A549 (cell line): ENCODE measurements around the gene ZNF350. TPM values are rescaled to one million over a fixed set of nuclear protein-coding genes. Genes with fewer than 3 reads are reported as not detected.
A peak's percentile ranks its signal among the peaks of the same experiment; 100 is the strongest.
"Not testable (repeated sequence)": the region's sequence is repeated elsewhere in the genome, so short reads cannot be mapped to it uniquely, and the experiment has no call there.

Experiments used
- ATAC-seq, 2 experiments: fragments of 200-7000 bp in 1 of 2; fragments of >200 bp in 1 of 2; cut with Nextera tagmentation in 1 of 2; cut with Tn5 transposase in 1 of 2; 3 replicates each; pipeline versions ENCODE4 v1.8.0 to v1.9.1; 2018 to 2020; ENCODE audit warnings: mild to moderate bottlenecking in 1 of 2, moderate library complexity in 1 of 2
- CTCF ChIA-PET: fragments of 300-600 bp; sonication (Branson Sonifier 250); formaldehyde crosslinking; extraction: SDS; loops from one replicate; lab custom pipeline; 2021; ENCODE audit warnings: antibody characterized with exemption, inconsistent platforms; lab: Yijun Ruan, JAX
- POLR2A ChIA-PET: fragments of 350-600 bp; formaldehyde crosslinking; extraction: SDS; loops from one replicate; lab custom pipeline; 2021; ENCODE audit warnings: antibody characterized with exemption, inconsistent platforms; lab: Yijun Ruan, JAX
- DNase-seq, 2 experiments: peaks; one replicate each; pipeline versions ENCODE4 v3.0.0 to v3.0.0-alpha.2; 2011 to 2016; ENCODE audit warnings: low read depth in 1 of 2, low spot score in 1 of 2
- FAIRE-seq: peaks from 2 replicates; lab custom pipeline; 2011; peaks lifted over from hg19 to GRCh38; lab: Jason Lieb, UNC
- H3K27ac ChIP-seq, 2 experiments: fragments of >200 bp; sonication (Bioruptor Twin); formaldehyde crosslinking; 3 replicates each; pipeline ENCODE4 v1.5.1; 2016 to 2017
- H3K4me1 ChIP-seq: fragments of >200 bp; sonication (Bioruptor Twin); formaldehyde crosslinking; 3 replicates; pipeline ENCODE4 v1.6.1; 2016
- H3K4me2 ChIP-seq: fragments of >200 bp; sonication (Bioruptor Twin); formaldehyde crosslinking; 3 replicates; pipeline ENCODE4 v1.6.1; 2016
- H3K4me3 ChIP-seq: fragments of >200 bp; sonication (Bioruptor Twin); formaldehyde crosslinking; 3 replicates; pipeline ENCODE4 v1.5.1; 2016
- H3K9me3 ChIP-seq: fragments of >200 bp; sonication (Bioruptor Twin); formaldehyde crosslinking; 3 replicates; pipeline ENCODE4 v1.6.1; 2016
- BCL3 ChIP-seq: fragments of >200 bp; sonication (Bioruptor Twin); formaldehyde crosslinking; IDR thresholded peaks from 3 replicates; pipeline ENCODE4 v1.6.1; 2016
- BHLHE40 ChIP-seq: IDR thresholded peaks from 2 replicates; pipeline ENCODE4 v1.6.1; 2012; ENCODE audit warnings: low read depth, low read length, inconsistent platforms
- CEBPB ChIP-seq, 2 experiments: fragments of >200 bp in 1 of 2; sonication (Bioruptor Twin) in 1 of 2; formaldehyde crosslinking in 1 of 2; IDR thresholded peaks; 2 replicates each; pipeline ENCODE4 v1.6.1; 2012 to 2016
- CHD2 ChIP-seq: fragments of 150-350 bp; IDR thresholded peaks from 2 replicates; pipeline ENCODE4 v1.6.1; 2014; ENCODE audit warnings: low read length; ENCODE audit not compliant: partially characterized antibody
- E2F6 ChIP-seq: IDR thresholded peaks from 2 replicates; pipeline ENCODE4 v1.6.1; 2012; ENCODE audit warnings: low read depth, borderline replicate concordance
- EP300 ChIP-seq, 2 experiments: fragments of >200 bp; sonication (Bioruptor Twin); formaldehyde crosslinking; IDR thresholded peaks; 2 replicates in 1 of 2; 3 replicates in 1 of 2; pipeline ENCODE4 v1.6.1; 2016 to 2017
- FOSL2 ChIP-seq, 2 experiments: fragments of 450-650 bp in 1 of 2; fragments of >200 bp in 1 of 2; sonication (Bioruptor Twin) in 1 of 2; formaldehyde crosslinking; IDR thresholded peaks; 2 replicates each; pipeline versions ENCODE4 v1.5.0 to v1.6.1; 2016 to 2020; ENCODE audit warnings: mild to moderate bottlenecking in 1 of 2, moderate library complexity in 1 of 2
- GATA3 ChIP-seq: IDR thresholded peaks from 2 replicates; pipeline ENCODE4 v1.6.1; 2012; ENCODE audit warnings: borderline replicate concordance
- HES2 ChIP-seq: fragments of >200 bp; sonication (Bioruptor Twin); formaldehyde crosslinking; IDR thresholded peaks from 2 replicates; pipeline ENCODE4 v1.6.1; 2016
- HOXB13 ChIP-seq: fragments of 250-450 bp; sonication (Bioruptor Pico); IDR thresholded peaks from 2 replicates; pipeline ENCODE4 v1.5.0; 2020; ENCODE audit warnings: low read depth, mild to moderate bottlenecking, moderate library complexity
- HOXB5 ChIP-seq: fragments of 250-450 bp; sonication (Bioruptor Pico); IDR thresholded peaks from 2 replicates; pipeline ENCODE4 v1.5.0; 2020; ENCODE audit warnings: mild to moderate bottlenecking, moderate library complexity
- JUN ChIP-seq, 2 experiments: fragments of >200 bp; sonication (Bioruptor Twin); formaldehyde crosslinking; IDR thresholded peaks; 2 replicates in 1 of 2; 3 replicates in 1 of 2; pipeline ENCODE4 v1.6.1; 2016 to 2017
- KDM1A ChIP-seq: fragments of 200-600 bp; sonication (generic); IDR thresholded peaks from 2 replicates; pipeline ENCODE4 v1.6.1; 2016; ENCODE audit warnings: low read depth, mild to moderate bottlenecking
- KDM5A ChIP-seq: fragments of 200-600 bp; sonication (generic); IDR thresholded peaks from 2 replicates; pipeline ENCODE4 v1.6.1; 2016; ENCODE audit warnings: antibody characterized with exemption, mild to moderate bottlenecking
- MAX ChIP-seq: IDR thresholded peaks from 2 replicates; pipeline ENCODE4 v1.6.1; 2012
- PHF8 ChIP-seq: fragments of 200-600 bp; sonication (generic); IDR thresholded peaks from 2 replicates; pipeline ENCODE4 v1.6.1; 2016; ENCODE audit warnings: low read depth, mild to moderate bottlenecking, antibody characterized with exemption, moderate library complexity, borderline replicate concordance
- POLR2A ChIP-seq: IDR thresholded peaks from 2 replicates; pipeline ENCODE4 v1.6.1; 2012; ENCODE audit warnings: mild to moderate bottlenecking, low read length
- RCOR1 ChIP-seq: fragments of 150-350 bp; IDR thresholded peaks from 2 replicates; pipeline ENCODE4 v1.6.1; 2014; ENCODE audit warnings: antibody characterized with exemption, low read length, low read depth
- REST ChIP-seq: fragments of 200-600 bp; sonication (generic); IDR thresholded peaks from 2 replicates; pipeline ENCODE4 v1.6.1; 2016; ENCODE audit warnings: antibody characterized with exemption, mild to moderate bottlenecking, moderate library complexity
- SREBF2 ChIP-seq: fragments of 450-650 bp; IDR thresholded peaks from 2 replicates; pipeline ENCODE4 v1.6.1; 2014; ENCODE audit warnings: mild to moderate bottlenecking, moderate library complexity
- WGBS: methylation state at CpG from one replicate; pipeline ENCODE4 v1.1.6; 2017; ENCODE audit errors: missing lambda C conversion rate; 5-methylcytosine and 5-hydroxymethylcytosine counted together
- polyA plus RNA-seq, 4 experiments: library from polyadenylated mRNA; depleted of rRNA in 3 of 4; stranded (reverse); fragments of >200 nt; fragmentation: RNase III in 1 of 4; extraction: RNeasy Plus Mini Kit Qiagen cat#74134 plus additional on column Dnase treatment in 1 of 4; gene quantifications; 2 replicates in 3 of 4; 3 replicates in 1 of 4; pipeline ENCODE4 v1.2.3, GENCODE V29; 2011 to 2017

The ZNF350 gene
- polyA plus RNA-seq, 2 of the 4 experiments (the other 2 are of a cell fraction), result 6.0 to 10.1 TPM

DNA sequence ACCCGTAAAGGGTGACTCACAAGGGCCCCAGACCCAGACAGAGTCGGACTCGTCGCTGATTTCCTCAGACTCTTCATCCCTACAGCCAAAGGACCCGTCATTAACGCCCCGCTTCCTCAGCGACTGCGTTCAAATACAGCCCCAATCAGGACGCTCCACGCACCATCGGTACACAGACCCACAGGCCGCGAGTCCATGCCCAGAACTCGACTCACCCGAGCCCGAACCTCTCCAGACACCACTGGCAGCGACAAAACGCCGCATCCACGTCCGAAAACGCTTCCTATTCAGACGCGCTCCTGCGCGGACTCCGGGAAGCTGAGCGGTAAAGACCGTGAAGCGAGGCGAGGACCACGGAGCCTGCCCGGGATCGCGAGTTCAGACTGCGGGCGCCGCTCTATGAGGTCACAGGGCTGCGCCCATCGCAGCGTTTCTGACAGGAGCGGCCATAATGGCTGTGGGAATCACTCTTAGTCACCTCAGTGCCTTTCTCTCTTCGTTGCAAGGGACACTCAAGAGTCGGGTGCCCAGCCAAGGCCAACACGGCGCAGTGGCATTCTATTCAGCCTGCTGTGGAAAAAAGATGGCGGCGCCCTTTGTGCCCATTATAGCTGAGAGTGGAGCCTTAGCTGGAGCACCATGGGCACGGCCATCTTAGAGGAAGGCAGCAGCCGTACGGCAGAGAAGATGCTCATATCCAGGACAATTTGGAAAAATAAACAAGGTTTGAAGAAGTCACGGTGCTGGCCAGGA lies 41.6 kb upstream of the ZNF350 start, which contains the start of gene ZNF614:
ZNF614 (minus strand) TSS at position 353 of the 753 bp plus-strand sequence. CDS start 2,634 bp downstream, outside the sequence.
- peaks cover 92% of the 10 kb centered on the region for H3K9me3 ChIP-seq
- CTCF ChIA-PET, result interaction anchor here (1.2 kb wide), 1 partner anchor 20 kb away, joined by 3 read pairs; the partner anchor contains the start of gene ZNF432

GRCh38 chr19:52026255-52026990 lies 39.8 kb upstream of the ZNF350 start:
- FAIRE-seq, DNase-seq, H3K4me3 ChIP-seq, H3K4me1 ChIP-seq, H3K4me2 ChIP-seq, H3K27ac ChIP-seq, ATAC-seq, POLR2A ChIA-PET, CTCF ChIA-PET: not testable (repeated sequence)
- H3K9me3 ChIP-seq, result peaks cover 89% of the 10 kb centered on the region
- 85% methylated on average over 15 of the region's 15 CpGs for WGBS

More for the DNA sequence above, 41.6 kb upstream of the ZNF350 start, which contains the start of gene ZNF614:
- DNase-seq, result peak; percentile 81 to 90
- ATAC-seq, result peak; percentile 97
- peak; percentile 36; the same call in 1 of the 2 replicates for TF ChIP-seq GATA3
- peak; percentile 80 for TF ChIP-seq CHD2
- peak; percentile 81 for TF ChIP-seq PHF8
- TF ChIP-seq KDM5A, result peak; percentile 47
- peak; percentile 87 for TF ChIP-seq MAX
- peak; percentile 62; the same call in 1 of the 2 replicates for TF ChIP-seq HOXB13 (CRISPR knock-in tag)
- TF ChIP-seq SREBF2, result no peak
- no peak for TF ChIP-seq FOSL2 (IDR thresholded peaks at IDR 0.05)
- TF ChIP-seq FOSL2 (CRISPR knock-in tag; IDR thresholded peaks at IDR 0.05), result peak; percentile 12; the same call in 1 of the 2 replicates
- TF ChIP-seq HOXB5 (CRISPR knock-in tag), result peak; percentile 78; the same call in 1 of the 2 replicates
- no peak for TF ChIP-seq BHLHE40
- TF ChIP-seq POLR2A, result peak; percentile 62
- peak; percentile 66; the same call in 1 of the 2 replicates for TF ChIP-seq KDM1A
- TF ChIP-seq CEBPB (IDR thresholded peaks at IDR 0.05), result no peak
- no peak for TF ChIP-seq HES2
- TF ChIP-seq REST, result peak; percentile 81
- peak; percentile 91 for TF ChIP-seq E2F6
- TF ChIP-seq EP300 (IDR thresholded peaks at IDR 0.05), result no peak
- TF ChIP-seq BCL3, result no peak
- no peak for TF ChIP-seq RCOR1
- TF ChIP-seq JUN (IDR thresholded peaks at IDR 0.05), result peak in 1 of 2 experiments; percentile 80; a peak in 2 of 5 replicates
- Histone ChIP-seq H3K4me1 (no peaks in the 10 kb centered on the region), H3K27ac (peak within 1 kb of the TSS; percentile 74 to 87), H3K4me2 (peak within 1 kb of the TSS; percentile 62), H3K4me3 (peak within 1 kb of the TSS; percentile 65)
- POLR2A ChIA-PET, result interaction anchor here (0.6 to 1.3 kb wide), 4 partner anchors 20 to 365 kb away, joined by 3 to 7 read pairs (median 6); partner anchors contain the start of genes PPP2R1A, ZNF432 and ZNF615
- no peak for FAIRE-seq
- WGBS, result 3% methylated on average over 52 of the region's 53 CpGs

GRCh38 chr19:52024478-52024877 lies 37.8 kb upstream of the ZNF350 start:
- FAIRE-seq, CTCF ChIA-PET, H3K4me1 ChIP-seq, H3K27ac ChIP-seq, H3K4me2 ChIP-seq, DNase-seq, H3K4me3 ChIP-seq, POLR2A ChIA-PET, ATAC-seq: not testable (repeated sequence)
- peaks cover 86% of the 10 kb centered on the region for H3K9me3 ChIP-seq
- 90% methylated on average over 4 of the region's 4 CpGs for WGBS
